ENCODE results near the gene OR52B4.

DNA sequence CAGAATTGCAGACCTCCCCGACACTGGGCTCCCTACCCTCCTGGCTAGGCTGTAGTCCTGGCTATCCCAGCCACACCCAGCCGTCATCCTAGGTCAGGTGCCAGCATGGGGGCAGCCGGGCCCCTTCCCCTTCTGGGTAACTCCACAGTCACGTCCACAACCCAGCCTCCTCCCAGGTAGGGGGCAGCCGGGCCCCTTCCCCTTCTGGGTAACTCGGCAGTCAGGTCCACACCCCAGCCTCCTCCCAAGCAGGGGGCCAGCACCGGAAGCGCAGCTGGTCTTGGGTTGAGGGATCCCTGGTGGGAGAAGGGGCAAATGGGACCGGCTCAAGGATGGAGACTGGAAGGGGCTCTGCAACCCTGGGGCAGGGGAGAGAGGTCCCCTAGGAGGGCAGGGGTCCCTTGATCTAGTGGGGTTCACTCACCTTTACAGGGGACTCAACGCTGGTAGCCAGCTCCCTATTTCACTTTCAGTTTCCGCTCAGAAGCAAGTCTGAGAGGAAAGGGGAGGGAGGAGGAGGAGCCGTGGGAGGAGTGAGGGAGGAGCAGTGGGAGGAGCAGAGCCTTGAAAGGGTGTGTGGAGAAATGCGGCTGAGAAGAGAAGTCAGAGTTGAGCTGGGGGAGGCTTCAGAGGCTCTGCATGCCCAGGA is 25.1 kb upstream of the OR52B4 start, which contains the start of gene TRIM21:
- TF ChIP-seq POLR2AphosphoS5 (IDR thresholded peaks at IDR 0.05; ENCODE audit: borderline replicate concordance, low read depth, low read length) (peak; percentile 20; the same call in 1 of the 2 replicates), EZH2 (IDR thresholded peaks at IDR 0.05) (no peak)

Data from SK-N-MC (cell line).